ENCODE measurements around the gene RIPK4. TPM values are rescaled to one million over a fixed set of nuclear protein-coding genes. Genes with fewer than 3 reads are reported as not detected.

RIPK4 gene
- total and polyA plus RNA-seq, 12 donors, result 0.04 to 0.18 (median 0.14) TPM; not detected in 5

- H3K4me3 ChIP-seq, result no peak overlapping the region
Observed at GRCh38 chr21:41777951-41778815, 11.3 kb upstream of the RIPK4 start.

GRCh38 chr21:41776778-41777177, 9.9 kb upstream of the RIPK4 start:
- Histone ChIP-seq H3K4me1 (replicated peaks in 1 of 2) (peaks cover 0 to 6% of the 10 kb centered on the region in 2 donors), H3K36me3 (replicated peaks in 1 of 2) (no peaks in the 10 kb centered on the region), H3K27me3 (peaks cover 47% of the 10 kb centered on the region), H3K27ac (no peak overlapping the region), H3K4me3 (no peak overlapping the region), H3K9me3 (replicated peaks in 1 of 3) (no peaks in the 10 kb centered on the region)
- intact Hi-C loops (cut with DNase I), result loop anchor here (5.0 kb wide), 1 partner anchor 164 kb away; no protein-coding TSS in a partner anchor
- DNase-seq, result no peak
- TF ChIP-seq POLR2A (IDR thresholded peaks at IDR 0.05), result no peak
- TF ChIP-seq, protein P1, sequence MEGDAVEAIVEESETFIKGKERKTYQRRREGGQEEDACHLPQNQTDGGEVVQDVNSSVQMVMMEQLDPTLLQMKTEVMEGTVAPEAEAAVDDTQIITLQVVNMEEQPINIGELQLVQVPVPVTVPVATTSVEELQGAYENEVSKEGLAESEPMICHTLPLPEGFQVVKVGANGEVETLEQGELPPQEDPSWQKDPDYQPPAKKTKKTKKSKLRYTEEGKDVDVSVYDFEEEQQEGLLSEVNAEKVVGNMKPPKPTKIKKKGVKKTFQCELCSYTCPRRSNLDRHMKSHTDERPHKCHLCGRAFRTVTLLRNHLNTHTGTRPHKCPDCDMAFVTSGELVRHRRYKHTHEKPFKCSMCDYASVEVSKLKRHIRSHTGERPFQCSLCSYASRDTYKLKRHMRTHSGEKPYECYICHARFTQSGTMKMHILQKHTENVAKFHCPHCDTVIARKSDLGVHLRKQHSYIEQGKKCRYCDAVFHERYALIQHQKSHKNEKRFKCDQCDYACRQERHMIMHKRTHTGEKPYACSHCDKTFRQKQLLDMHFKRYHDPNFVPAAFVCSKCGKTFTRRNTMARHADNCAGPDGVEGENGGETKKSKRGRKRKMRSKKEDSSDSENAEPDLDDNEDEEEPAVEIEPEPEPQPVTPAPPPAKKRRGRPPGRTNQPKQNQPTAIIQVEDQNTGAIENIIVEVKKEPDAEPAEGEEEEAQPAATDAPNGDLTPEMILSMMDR (IDR thresholded peaks at IDR 0.05), result no peak
- 91 to 98% (median 94%) methylated on average over 3 to 4 of the region's 4 CpGs for whole genome bisulfite sequencing, 4 donors

More at GRCh38 chr21:41777951-41778815, 11.3 kb upstream of the RIPK4 start:
- WGBS, 4 donors, result 17 to 28% (median 23%) methylated on average over 19 to 45 of the region's 45 CpGs
- H3K27ac ChIP-seq, result no peak overlapping the region
- no peaks in the 10 kb centered on the region for H3K9me3 ChIP-seq (replicated peaks in 1 of 3)
- DNase-seq, result peak; percentile 84 to 95 (median 92)
- intact Hi-C loops (cut with DNase I), result loop anchor here (5.0 kb wide), 1 partner anchor 166 kb away; no protein-coding TSS in a partner anchor
- H3K27me3 ChIP-seq, result peaks cover 54% of the 10 kb centered on the region
- no peak for TF ChIP-seq POLR2A (IDR thresholded peaks at IDR 0.05)
- TF ChIP-seq, protein P1 (IDR thresholded peaks at IDR 0.05), result peak; percentile 81 to 97 (median 86)
- no peaks in the 10 kb centered on the region for H3K36me3 ChIP-seq (replicated peaks in 1 of 2)
- peaks cover 0 to 6% of the 10 kb centered on the region in 2 donors for H3K4me1 ChIP-seq (replicated peaks in 1 of 2)

DNA sequence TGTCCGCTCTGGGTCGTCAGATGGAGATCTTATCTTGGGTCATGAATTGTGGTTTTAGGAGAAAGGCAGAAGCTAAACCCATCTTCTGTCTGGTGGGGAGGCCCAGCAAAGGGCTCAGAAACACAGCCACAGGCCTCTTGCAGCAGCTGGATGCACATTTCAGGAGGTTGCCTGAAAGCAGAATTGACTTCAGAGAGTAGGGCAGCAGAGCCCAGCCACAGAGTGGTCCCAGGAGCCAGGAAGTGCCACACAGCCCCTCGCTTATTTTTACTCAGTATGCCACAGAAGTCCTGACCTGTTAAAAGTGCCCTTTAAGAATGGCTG, 8.3 kb upstream of the RIPK4 start:
- no peak for DNase-seq

More for the DNA sequence above, 8.3 kb upstream of the RIPK4 start:
- TF ChIP-seq POLR2A (IDR thresholded peaks at IDR 0.05), result no peak
- TF ChIP-seq, protein P1 (IDR thresholded peaks at IDR 0.05), result no peak
- Histone ChIP-seq H3K36me3 (replicated peaks in 1 of 2) (no peaks in the 10 kb centered on the region), H3K4me3 (no peak overlapping the region), H3K27me3 (peaks cover 35% of the 10 kb centered on the region), H3K4me1 (replicated peaks in 1 of 2) (peaks cover 0 to 6% of the 10 kb centered on the region in 2 donors), H3K9me3 (replicated peaks in 1 of 3) (no peaks in the 10 kb centered on the region), H3K27ac (no peak overlapping the region)
- 66 to 80% (median 71%) methylated on average over 2 to 3 of the region's 3 CpGs for WGBS, 4 donors
- intact Hi-C loops (cut with DNase I), result loop anchor here (5.0 kb wide), 1 partner anchor 163 kb away; no protein-coding TSS in a partner anchor
